Thyroid gland (tissue), 4 donors: ENCODE data around the gene MIF4GD. TPM values are rescaled to one million over a fixed set of nuclear protein-coding genes. Genes with fewer than 3 reads are reported as not detected.

Experiments
- DNase-seq, 2 donors: peaks; one replicate each; pipeline ENCODE4 v3.0.0-alpha.2; 2019
- H3K27ac ChIP-seq, 3 donors: fragments of 200-600 bp; sonication (generic); 1 replicate in 2 of 3; 2 replicates in 1 of 3; pipeline ENCODE4 v1.5.1; 2016 to 2019; ENCODE audit warnings: mild to moderate bottlenecking in 1 of 3, moderate library complexity in 1 of 3
- H3K27me3 ChIP-seq: fragments of 200-600 bp; sonication (generic); one replicate; pipeline ENCODE4 v1.5.1; 2019
- H3K36me3 ChIP-seq, 2 donors: fragments of 200-600 bp; sonication (generic); one replicate each; pipeline ENCODE4 v1.5.1; 2016 to 2019
- H3K4me1 ChIP-seq, 2 donors: fragments of 200-600 bp; sonication (generic); one replicate each; pipeline ENCODE4 v1.5.1; 2017 to 2019
- H3K4me3 ChIP-seq, 3 donors: fragments of 200-600 bp; sonication (generic); replicated peaks in 1 of 3; 1 replicate in 2 of 3; 2 replicates in 1 of 3; pipeline ENCODE4 v1.5.1; 2016; ENCODE audit warnings: mild to moderate bottlenecking in 1 of 3
- H3K9me3 ChIP-seq: fragments of 200-600 bp; sonication (generic); one replicate; pipeline ENCODE4 v1.5.1; 2017
- POLR2A ChIP-seq, 2 donors: fragments of 450-650 bp; IDR thresholded peaks; one replicate each; pipeline ENCODE4 v1.6.1; 2017; ENCODE audit warnings: antibody characterized with exemption in 2 of 2, mild to moderate bottlenecking in 2 of 2, moderate library complexity in 1 of 2
- WGBS, 2 donors: methylation state at CpG; one replicate each; pipeline ENCODE4 v1.1.5; 2017; 5-methylcytosine and 5-hydroxymethylcytosine counted together
- intact Hi-C: fragments of 100-400 bp; cut with DNase I; formaldehyde crosslinking; loops from one replicate; pipeline ENCODE4 v1.15.1; 2023
- total RNA-seq, 4 donors: library from RNA; depleted of rRNA; stranded (reverse); fragments of >200 nt; gene quantifications; one replicate each; pipeline ENCODE4 v1.2.3, GENCODE V29; 2016
- TF ChIP-seq, protein P1 (sequence below), 6 experiments: fragments of 200-600 bp in 3 of 6; fragments of 450-650 bp in 3 of 6; sonication (generic) in 3 of 6; IDR thresholded peaks; one replicate each; pipeline ENCODE4 v1.5.1; 2016 to 2019; ENCODE audit warnings: antibody characterized with exemption in 6 of 6, mild to moderate bottlenecking in 2 of 6, inconsistent platforms in 1 of 6, moderate library complexity in 1 of 6

Gene MIF4GD
- total RNA-seq, 4 donors from 2014 or later = 17.7 to 31.1 (median 23.0) TPM

DNA sequence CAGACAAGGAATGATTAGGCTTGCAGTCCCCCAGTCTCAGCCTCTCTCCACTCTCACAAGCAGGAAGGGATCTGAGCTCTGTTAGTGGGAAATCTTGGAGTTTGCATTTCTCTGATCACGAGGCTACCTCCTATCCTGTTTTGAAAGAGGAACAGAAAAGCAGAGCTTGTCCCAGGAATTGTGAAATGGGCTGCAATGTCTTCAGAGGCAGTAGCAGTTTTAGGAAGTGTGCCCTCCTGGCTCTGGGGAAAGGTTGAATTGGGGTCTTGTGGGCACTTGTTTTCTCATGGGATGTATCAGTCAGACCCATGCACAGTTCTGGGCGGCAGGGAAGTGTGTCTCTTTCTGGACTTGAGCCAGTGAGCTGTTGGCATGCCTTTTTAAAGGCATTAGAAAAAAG, 42.7 kb downstream of the MIF4GD start:
- TF ChIP-seq POLR2A (IDR thresholded peaks at IDR 0.05) = no peak
- TF ChIP-seq, protein P1, sequence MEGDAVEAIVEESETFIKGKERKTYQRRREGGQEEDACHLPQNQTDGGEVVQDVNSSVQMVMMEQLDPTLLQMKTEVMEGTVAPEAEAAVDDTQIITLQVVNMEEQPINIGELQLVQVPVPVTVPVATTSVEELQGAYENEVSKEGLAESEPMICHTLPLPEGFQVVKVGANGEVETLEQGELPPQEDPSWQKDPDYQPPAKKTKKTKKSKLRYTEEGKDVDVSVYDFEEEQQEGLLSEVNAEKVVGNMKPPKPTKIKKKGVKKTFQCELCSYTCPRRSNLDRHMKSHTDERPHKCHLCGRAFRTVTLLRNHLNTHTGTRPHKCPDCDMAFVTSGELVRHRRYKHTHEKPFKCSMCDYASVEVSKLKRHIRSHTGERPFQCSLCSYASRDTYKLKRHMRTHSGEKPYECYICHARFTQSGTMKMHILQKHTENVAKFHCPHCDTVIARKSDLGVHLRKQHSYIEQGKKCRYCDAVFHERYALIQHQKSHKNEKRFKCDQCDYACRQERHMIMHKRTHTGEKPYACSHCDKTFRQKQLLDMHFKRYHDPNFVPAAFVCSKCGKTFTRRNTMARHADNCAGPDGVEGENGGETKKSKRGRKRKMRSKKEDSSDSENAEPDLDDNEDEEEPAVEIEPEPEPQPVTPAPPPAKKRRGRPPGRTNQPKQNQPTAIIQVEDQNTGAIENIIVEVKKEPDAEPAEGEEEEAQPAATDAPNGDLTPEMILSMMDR (IDR thresholded peaks at IDR 0.05) = no peak
- Histone ChIP-seq H3K27ac (no peak overlapping the region), H3K27me3 (no peaks in the 10 kb centered on the region), H3K4me3 (no peak overlapping the region), H3K9me3 (no peaks in the 10 kb centered on the region), H3K4me1 (no peaks in the 10 kb centered on the region), H3K36me3 (peaks cover 51 to 55% of the 10 kb centered on the region in 2 donors)
- no peak for DNase-seq
- WGBS, 2 donors = 59 to 74% methylated on average over 2 of the region's 2 CpGs
- intact Hi-C loops = no loop called here

DNA sequence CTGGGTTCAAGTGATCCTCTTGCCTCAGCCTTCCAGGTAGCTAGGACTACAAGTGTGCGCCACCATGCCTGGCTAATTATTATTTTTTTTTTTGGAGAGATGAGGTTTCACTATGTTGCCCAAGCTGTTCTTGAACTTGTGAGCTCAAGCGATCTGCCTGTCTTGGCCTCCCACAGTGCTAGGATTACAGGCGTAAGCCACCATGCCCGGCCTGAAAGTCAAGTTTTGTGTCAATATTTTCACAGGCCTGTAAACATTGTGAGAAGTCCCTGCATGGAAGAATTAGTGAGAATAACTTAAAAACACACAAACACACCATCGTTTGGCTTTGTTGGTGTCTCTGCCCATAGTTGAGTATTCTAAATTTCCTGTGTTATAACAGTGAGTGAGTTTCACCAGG, 43.3 kb downstream of the MIF4GD start:
- no peaks in the 10 kb centered on the region for H3K27me3 ChIP-seq
- H3K4me3 ChIP-seq = no peak overlapping the region
- no peaks in the 10 kb centered on the region for H3K9me3 ChIP-seq
- WGBS, 2 donors = 81 to 93% methylated on average over 5 of the region's 5 CpGs
- H3K4me1 ChIP-seq = no peaks in the 10 kb centered on the region
- TF ChIP-seq, protein P1 (IDR thresholded peaks at IDR 0.05) = no peak
- no peak for TF ChIP-seq POLR2A (IDR thresholded peaks at IDR 0.05)
- H3K36me3 ChIP-seq = peaks cover 46 to 51% of the 10 kb centered on the region in 2 donors
- DNase-seq = no peak
- intact Hi-C loops = no loop called here
- no peak overlapping the region for H3K27ac ChIP-seq

DNA sequence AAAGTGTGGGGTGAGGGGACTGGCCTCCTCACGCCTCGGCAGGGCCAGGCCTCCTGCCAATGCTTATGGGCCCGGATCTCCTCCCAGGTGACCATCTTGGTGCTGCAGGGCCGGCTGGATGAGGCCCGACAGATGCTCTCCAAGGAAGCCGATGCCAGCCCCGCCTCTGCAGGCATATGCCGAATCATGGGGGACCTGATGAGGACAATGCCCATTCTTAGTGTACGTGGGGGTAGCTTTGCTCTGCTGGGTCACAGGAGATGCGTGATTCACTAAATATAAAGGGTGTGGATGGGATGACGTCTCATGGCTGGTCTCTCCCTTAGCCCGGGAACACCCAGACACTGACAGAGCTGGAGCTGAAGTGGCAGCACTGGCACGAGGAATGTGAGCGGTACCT, 46.0 kb downstream of the MIF4GD start:
- no peaks in the 10 kb centered on the region for H3K9me3 ChIP-seq
- peaks cover 27 to 32% of the 10 kb centered on the region in 2 donors for H3K36me3 ChIP-seq
- no peaks in the 10 kb centered on the region for H3K27me3 ChIP-seq
- no peak overlapping the region for H3K27ac ChIP-seq
- 83 to 84% methylated on average over 11 to 14 of the region's 14 CpGs for WGBS, 2 donors
- no peaks in the 10 kb centered on the region for H3K4me1 ChIP-seq
- no peak overlapping the region for H3K4me3 ChIP-seq
- TF ChIP-seq, protein P1 (IDR thresholded peaks at IDR 0.05) = no peak
- no peak for TF ChIP-seq POLR2A (IDR thresholded peaks at IDR 0.05)
- DNase-seq = no peak
- intact Hi-C loops = no loop called here

DNA sequence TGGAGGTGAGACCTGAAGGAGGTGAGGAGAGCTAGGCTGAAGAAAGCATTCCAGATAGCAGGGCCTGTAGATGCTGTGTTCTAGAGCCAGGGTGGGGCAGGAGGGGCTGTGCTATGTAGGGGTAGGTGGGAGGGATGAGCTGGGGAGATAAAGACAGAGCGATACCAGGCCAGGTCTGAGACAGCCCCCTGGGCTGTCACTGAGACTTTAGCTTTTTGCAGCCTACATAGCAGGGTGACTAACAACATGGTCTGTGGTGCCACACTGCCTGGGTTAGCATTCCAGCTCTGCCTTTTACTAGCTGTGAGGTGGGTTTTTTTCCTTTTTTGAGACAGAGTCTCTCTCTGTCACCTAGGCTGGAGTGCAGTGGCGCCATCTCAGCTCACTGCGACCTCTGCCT, 51.2 kb downstream of the MIF4GD start:
- 97 to 100% methylated on average over 3 of the region's 3 CpGs for WGBS, 2 donors

DNA sequence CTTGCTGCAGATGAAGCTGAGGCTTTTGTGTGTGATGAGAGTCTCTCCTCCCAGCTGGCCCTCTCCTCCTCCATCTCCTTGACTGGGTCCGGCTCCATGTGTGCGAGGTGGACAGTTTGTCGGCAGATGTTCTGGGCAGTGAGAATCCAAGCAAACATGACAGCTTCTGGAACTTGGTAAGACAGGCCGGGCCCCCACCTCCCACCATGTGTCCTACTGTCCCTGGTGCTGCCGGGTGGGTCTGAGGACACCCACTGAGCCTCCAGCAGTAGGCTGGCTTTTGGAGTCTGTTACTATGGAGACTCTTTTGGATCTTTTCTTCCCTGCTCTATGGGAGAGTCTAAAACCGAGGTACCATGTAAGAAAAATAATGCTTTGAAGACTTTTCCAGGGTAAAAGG, 52.9 kb downstream of the MIF4GD start:
- H3K27me3 ChIP-seq = no peaks in the 10 kb centered on the region
- H3K4me3 ChIP-seq = no peak overlapping the region
- no peak for TF ChIP-seq POLR2A (IDR thresholded peaks at IDR 0.05)
- TF ChIP-seq, protein P1 (IDR thresholded peaks at IDR 0.05) = no peak
- H3K36me3 ChIP-seq = peaks cover 44 to 57% of the 10 kb centered on the region in 2 donors
- WGBS, 2 donors = 97% methylated on average over 5 to 6 of the region's 6 CpGs
- H3K9me3 ChIP-seq = no peaks in the 10 kb centered on the region
- intact Hi-C loops = no loop called here
- no peaks in the 10 kb centered on the region for H3K4me1 ChIP-seq
- no peak overlapping the region for H3K27ac ChIP-seq
- DNase-seq = no peak

More for the DNA sequence above, 51.2 kb downstream of the MIF4GD start:
- Histone ChIP-seq H3K27ac (no peak overlapping the region), H3K9me3 (no peaks in the 10 kb centered on the region), H3K4me1 (no peaks in the 10 kb centered on the region), H3K27me3 (no peaks in the 10 kb centered on the region), H3K36me3 (peaks cover 28 to 41% of the 10 kb centered on the region in 2 donors), H3K4me3 (no peak overlapping the region)
- intact Hi-C loops = no loop called here
- no peak for TF ChIP-seq POLR2A (IDR thresholded peaks at IDR 0.05)
- TF ChIP-seq, protein P1 (IDR thresholded peaks at IDR 0.05) = no peak
- no peak for DNase-seq

Other genes with a start within 250 kb of the MIF4GD start
- 100 to 1,000 TPM; 172 to 408 (median 330) TPM for gene ATP5PD, start 224.3 kb downstream of the MIF4GD start, total RNA-seq
- 10 to 100 TPM; 33.6 to 48.6 (median 41.7) TPM for gene KCTD2, start 224.0 kb downstream of the MIF4GD start, total RNA-seq
- 10 to 100 TPM; 24.1 to 40.3 (median 27.6) TPM for gene SLC16A5, start 183.3 kb downstream of the MIF4GD start, total RNA-seq
- gene ARMC7, start 161.3 kb downstream of the MIF4GD start, total RNA-seq = 10 to 100 TPM in 2 of 4 donors, 1 to 10 TPM in 2; 8.7 to 13.1 (median 10.5) TPM
- 100 to 1,000 TPM in 3 of 4 donors, 10 to 100 TPM in 1; 84.7 to 203 (median 107) TPM for gene NT5C, start 139.5 kb downstream of the MIF4GD start, total RNA-seq
- gene JPT1, start 116.7 kb downstream of the MIF4GD start, total RNA-seq = 10 to 100 TPM; 15.1 to 23.4 (median 17.7) TPM
- 100 to 1,000 TPM in 1 of 4 donors, 10 to 100 TPM in 3; 61.9 to 100 (median 82.1) TPM for gene SUMO2, start 88.3 kb downstream of the MIF4GD start, total RNA-seq
- 10 to 100 TPM; 24.7 to 31.7 (median 27.1) TPM for gene NUP85, start 65.6 kb downstream of the MIF4GD start, total RNA-seq
- 10 to 100 TPM; 22.5 to 38.4 (median 24.1) TPM for gene GGA3, start 9.6 kb downstream of the MIF4GD start, total RNA-seq
- gene MRPS7, start 9.4 kb downstream of the MIF4GD start, total RNA-seq = 10 to 100 TPM; 29.9 to 59.4 (median 41.0) TPM
- 10 to 100 TPM in 3 of 4 donors, 1 to 10 TPM in 1; 2.1 to 14.3 (median 12.7) TPM for gene SLC25A19, start 18.2 kb upstream of the MIF4GD start, total RNA-seq
- 100 to 1,000 TPM in 2 of 4 donors, 10 to 100 TPM in 2; 65.8 to 101 (median 97.3) TPM for gene GRB2, start 134.4 kb upstream of the MIF4GD start, total RNA-seq
- 100 to 1,000 TPM in 1 of 4 donors, 10 to 100 TPM in 3; 52.1 to 116 (median 92.7) TPM for gene TMEM94, start 185.4 kb upstream of the MIF4GD start, total RNA-seq
- gene CASKIN2, start 244.3 kb upstream of the MIF4GD start, total RNA-seq = 10 to 100 TPM; 15.0 to 87.2 (median 21.7) TPM
- gene TSEN54, start 245.3 kb upstream of the MIF4GD start, total RNA-seq = 10 to 100 TPM; 11.6 to 46.6 (median 25.8) TPM